ENCODE measurements around the gene PAK1IP1. TPM values are rescaled to one million over a fixed set of nuclear protein-coding genes. Genes with fewer than 3 reads are reported as not detected.
"Not testable (repeated sequence)": the region's sequence is repeated elsewhere in the genome, so short reads cannot be mapped to it uniquely, and the experiment has no call there.

Gene PAK1IP1
- total RNA-seq, 1 donor: 17.7 TPM

DNA sequence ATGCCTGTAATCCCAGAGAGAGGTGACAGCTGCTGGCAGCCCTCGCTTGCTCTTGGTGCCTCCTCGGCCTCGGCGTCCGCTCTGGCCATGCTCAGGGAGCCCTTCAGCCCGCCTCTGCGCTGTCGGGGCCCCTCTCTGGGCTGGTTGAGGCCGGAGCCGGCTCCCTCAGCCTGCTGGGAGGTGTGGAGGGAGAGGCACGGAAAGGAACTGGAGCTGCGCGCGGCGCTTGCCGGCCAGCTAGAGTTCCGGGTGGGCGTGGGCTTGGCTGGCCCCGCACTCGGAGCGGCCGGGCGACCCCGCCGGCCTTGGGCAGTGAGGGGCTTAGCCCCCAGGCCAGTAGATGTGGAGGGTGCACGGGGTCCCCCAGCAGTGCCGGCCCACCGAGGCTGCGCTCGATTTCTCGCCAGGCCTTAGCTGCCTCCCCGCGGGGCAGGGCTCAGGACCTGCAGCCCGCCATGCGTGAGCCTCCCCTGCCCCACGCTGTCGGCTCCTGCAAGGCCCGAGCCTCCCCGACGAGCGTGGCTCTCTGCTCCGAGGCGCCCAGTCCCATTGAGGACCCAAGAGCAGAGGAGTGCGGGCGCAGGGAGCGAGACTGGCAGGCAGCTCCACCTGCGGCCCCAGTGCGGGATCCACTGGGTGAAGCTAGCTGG lies 34.9 kb upstream of the PAK1IP1 start:
- Histone ChIP-seq H2AFZ (ENCODE audit: low read length) (no peak overlapping the region), H3K4me3 (ENCODE audit: insufficient read depth, low read length) (peak overlapping the region; percentile 42), H3K4me2 (ENCODE audit: insufficient read depth, low read length) (no peak overlapping the region), H3K9me3 (ENCODE audit: low read depth, low read length) (no peaks in the 10 kb centered on the region), H3K27ac (ENCODE audit: low read depth, low read length) (no peak overlapping the region), H3K36me3 (ENCODE audit: insufficient read depth, low read length) (no peaks in the 10 kb centered on the region), H3K79me2 (ENCODE audit: insufficient read depth, low read length) (no peaks in the 10 kb centered on the region), H3K4me1 (ENCODE audit: insufficient read depth, low read length) (no peaks in the 10 kb centered on the region), H4K20me1 (ENCODE audit: insufficient read depth, low read length) (no peaks in the 10 kb centered on the region), H3K27me3 (ENCODE audit: insufficient read depth, low read length) (no peaks in the 10 kb centered on the region)
- no peak for TF ChIP-seq CTCF (IDR thresholded peaks at IDR 0.05; ENCODE audit: extremely low read depth, low read depth, low read length)
- no peak for DNase-seq (ENCODE audit: insufficient read length, low spot score, missing footprints)

- H3K4me2 ChIP-seq (ENCODE audit: insufficient read depth, low read length); H3K27ac ChIP-seq (ENCODE audit: low read depth, low read length); H3K4me1 ChIP-seq (ENCODE audit: insufficient read depth, low read length); H3K4me3 ChIP-seq (ENCODE audit: insufficient read depth, low read length); DNase-seq (ENCODE audit: insufficient read length, low spot score, missing footprints); H3K79me2 ChIP-seq (ENCODE audit: insufficient read depth, low read length); H3K36me3 ChIP-seq (ENCODE audit: insufficient read depth, low read length); H3K27me3 ChIP-seq (ENCODE audit: insufficient read depth, low read length); H2AFZ ChIP-seq (ENCODE audit: low read length); H4K20me1 ChIP-seq (ENCODE audit: insufficient read depth, low read length); H3K9me3 ChIP-seq (ENCODE audit: low read depth, low read length): not testable (repeated sequence)
These were observed 34.2 kb upstream of the PAK1IP1 start for GRCh38 chr6:10660431-10661191.

DNA sequence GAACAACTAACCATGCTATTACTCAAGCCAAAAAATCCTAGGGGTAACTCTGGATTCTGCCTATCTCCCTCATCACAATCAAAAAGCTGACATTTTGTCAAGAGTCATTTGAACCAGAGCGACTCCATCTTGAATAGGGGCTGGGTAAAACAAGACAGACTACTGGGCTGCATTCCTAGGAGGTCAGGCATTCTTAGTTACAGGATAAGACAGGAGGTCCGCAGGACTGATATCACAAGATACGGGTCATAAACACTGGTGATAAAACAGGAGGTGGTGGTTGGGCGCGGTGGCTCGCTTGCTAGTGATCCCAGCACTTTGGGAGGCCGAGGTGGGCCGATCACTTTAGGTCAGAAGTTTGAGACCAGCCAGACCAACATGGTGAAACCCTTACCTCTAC lies 32.6 kb upstream of the PAK1IP1 start:
- Histone ChIP-seq H3K4me2 (ENCODE audit: insufficient read depth, low read length) (no peak overlapping the region), H2AFZ (ENCODE audit: low read length) (no peak overlapping the region), H3K4me3 (ENCODE audit: insufficient read depth, low read length) (no peak overlapping the region), H3K27me3 (ENCODE audit: insufficient read depth, low read length) (no peaks in the 10 kb centered on the region), H4K20me1 (ENCODE audit: insufficient read depth, low read length) (no peaks in the 10 kb centered on the region), H3K36me3 (ENCODE audit: insufficient read depth, low read length) (no peaks in the 10 kb centered on the region), H3K27ac (ENCODE audit: low read depth, low read length) (no peak overlapping the region), H3K4me1 (ENCODE audit: insufficient read depth, low read length) (no peaks in the 10 kb centered on the region), H3K79me2 (ENCODE audit: insufficient read depth, low read length) (no peaks in the 10 kb centered on the region), H3K9me3 (ENCODE audit: low read depth, low read length) (no peaks in the 10 kb centered on the region)
- no peak for TF ChIP-seq CTCF (IDR thresholded peaks at IDR 0.05; ENCODE audit: extremely low read depth, low read depth, low read length)
- DNase-seq (ENCODE audit: insufficient read length, low spot score, missing footprints): no peak

GRCh38 chr6:10662742-10663141 lies 32.0 kb upstream of the PAK1IP1 start:
- no peak for DNase-seq (ENCODE audit: insufficient read length, low spot score, missing footprints)
- Histone ChIP-seq H3K4me2 (ENCODE audit: insufficient read depth, low read length) (no peak overlapping the region), H2AFZ (ENCODE audit: low read length) (no peak overlapping the region), H3K4me1 (ENCODE audit: insufficient read depth, low read length) (no peaks in the 10 kb centered on the region), H3K9me3 (ENCODE audit: low read depth, low read length) (no peaks in the 10 kb centered on the region), H4K20me1 (ENCODE audit: insufficient read depth, low read length) (no peaks in the 10 kb centered on the region), H3K79me2 (ENCODE audit: insufficient read depth, low read length) (no peaks in the 10 kb centered on the region), H3K4me3 (ENCODE audit: insufficient read depth, low read length) (no peak overlapping the region), H3K36me3 (ENCODE audit: insufficient read depth, low read length) (no peaks in the 10 kb centered on the region), H3K27ac (ENCODE audit: low read depth, low read length) (no peak overlapping the region), H3K27me3 (ENCODE audit: insufficient read depth, low read length) (no peaks in the 10 kb centered on the region)
- TF ChIP-seq CTCF (IDR thresholded peaks at IDR 0.05; ENCODE audit: extremely low read depth, low read depth, low read length): no peak

DNA sequence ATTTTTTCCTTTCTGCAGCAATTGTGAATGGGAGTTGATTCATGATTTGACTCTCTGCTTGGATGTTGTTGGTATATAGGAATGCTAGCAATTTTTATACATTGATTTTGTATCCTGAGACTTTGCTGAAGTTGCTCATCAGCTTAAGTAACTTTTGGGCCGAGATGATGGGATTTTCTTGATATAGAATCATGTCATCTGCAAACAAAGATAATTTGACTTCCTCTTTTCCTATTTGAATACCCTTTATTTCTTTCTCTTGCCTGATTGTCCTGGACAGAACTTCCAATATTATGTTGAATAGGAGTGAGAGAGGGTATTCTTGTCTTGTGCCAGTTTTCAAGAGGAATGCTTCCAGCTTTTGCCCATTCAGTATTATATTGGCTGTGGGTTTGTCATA lies 29.2 kb upstream of the PAK1IP1 start:
- not testable (repeated sequence) for H3K4me1 ChIP-seq (ENCODE audit: insufficient read depth, low read length); DNase-seq (ENCODE audit: insufficient read length, low spot score, missing footprints); H3K27ac ChIP-seq (ENCODE audit: low read depth, low read length); H3K4me2 ChIP-seq (ENCODE audit: insufficient read depth, low read length); H3K4me3 ChIP-seq (ENCODE audit: insufficient read depth, low read length); H3K27me3 ChIP-seq (ENCODE audit: insufficient read depth, low read length); H3K36me3 ChIP-seq (ENCODE audit: insufficient read depth, low read length); H3K79me2 ChIP-seq (ENCODE audit: insufficient read depth, low read length); H4K20me1 ChIP-seq (ENCODE audit: insufficient read depth, low read length); H2AFZ ChIP-seq (ENCODE audit: low read length); H3K9me3 ChIP-seq (ENCODE audit: low read depth, low read length)

Data from osteoblast (primary cell).